Limb (tissue), 2 donors: ENCODE measurements around the gene MRM2.
A peak's percentile ranks its signal among the peaks of the same experiment; 100 is the strongest.

Experiments
- DNase-seq, 2 donors: peaks; one replicate each; pipeline ENCODE4 v3.0.0-alpha.2; 2016; ENCODE audit errors: extremely low spot score in 2 of 2

The MRM2 gene

DNA sequence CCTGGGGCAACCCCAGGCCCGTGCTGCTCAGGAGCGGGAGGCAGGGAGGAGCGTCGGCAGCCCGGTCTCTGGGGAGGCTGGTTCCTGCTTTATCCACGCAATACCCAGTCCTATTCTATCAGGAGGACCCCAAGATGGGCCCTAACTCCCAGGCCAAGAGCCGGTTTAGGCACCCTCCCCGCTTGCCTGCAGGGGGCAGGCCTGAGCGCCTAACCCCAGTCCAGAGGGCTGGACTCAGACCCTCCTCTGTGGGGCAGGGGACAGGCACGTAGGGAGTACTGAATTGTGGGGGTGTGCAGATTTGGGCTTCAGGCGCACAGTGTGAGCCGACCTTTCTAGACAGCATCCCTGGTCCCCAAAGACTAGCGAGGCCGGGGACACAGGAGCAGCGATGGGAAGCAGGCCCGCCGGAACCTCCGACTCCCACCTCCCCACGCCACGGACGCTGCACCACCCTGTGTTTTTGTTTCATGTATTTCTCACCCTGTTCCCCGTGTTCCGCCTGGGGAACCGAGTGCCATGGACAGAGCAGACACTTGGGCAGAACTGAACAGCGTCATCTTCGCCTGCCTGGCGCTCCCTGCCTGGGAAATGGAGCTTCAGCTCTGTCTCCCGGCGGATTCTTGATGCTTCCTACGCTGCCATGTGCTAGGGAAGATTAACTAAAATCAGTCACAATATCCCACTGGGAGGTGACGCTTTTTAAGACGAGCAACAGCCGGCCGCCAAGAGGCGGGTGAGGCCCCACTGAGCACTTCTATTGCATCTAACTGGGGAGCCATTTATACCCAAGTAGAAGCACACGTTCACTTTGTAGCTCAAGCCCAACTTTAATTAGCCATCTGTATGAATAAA lies 5.4 kb upstream of the MRM2 start:
- peak in 1 of 2 donors; percentile 56 for DNase-seq

DNA sequence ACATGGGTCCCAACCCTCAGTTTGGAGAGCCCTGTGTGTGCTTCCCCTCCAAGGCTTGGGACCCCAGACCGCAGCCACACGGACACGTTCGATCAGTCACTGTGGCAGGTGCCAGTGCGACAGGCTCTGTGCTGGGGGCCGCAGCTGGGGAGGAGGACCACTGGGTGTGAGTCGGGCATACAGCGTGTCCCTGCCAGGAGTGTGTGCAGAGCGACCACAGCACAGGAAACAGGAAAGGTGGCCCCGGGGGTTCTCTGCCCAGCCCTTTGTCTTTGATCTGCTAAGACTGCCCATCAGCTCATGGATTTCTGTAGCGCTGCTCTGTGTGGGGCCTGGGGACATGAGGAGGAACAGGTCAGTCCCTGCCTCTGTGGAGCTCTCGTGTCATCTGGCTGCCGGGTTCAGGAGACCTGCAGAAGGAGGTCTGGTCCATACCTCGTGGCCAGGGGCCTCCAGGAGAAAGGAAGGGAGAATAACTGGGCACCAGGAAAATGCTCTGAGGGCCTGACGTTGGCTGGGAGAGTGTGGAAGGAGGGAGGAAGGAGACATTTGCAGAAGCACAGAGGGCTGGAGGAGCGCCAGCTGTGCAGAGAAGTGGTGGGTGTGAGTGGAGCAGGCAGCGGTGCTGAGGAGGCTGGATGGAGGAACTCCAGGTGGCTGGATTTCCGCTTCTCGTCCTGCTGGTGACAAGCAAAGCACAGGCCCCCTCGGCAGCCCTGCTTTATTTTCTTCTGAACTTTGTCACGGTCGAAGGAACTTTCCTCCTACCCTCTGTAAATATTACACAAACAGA lies 4.1 kb upstream of the MRM2 start:
- DNase-seq: peak in 1 of 2 donors; percentile 23

DNA sequence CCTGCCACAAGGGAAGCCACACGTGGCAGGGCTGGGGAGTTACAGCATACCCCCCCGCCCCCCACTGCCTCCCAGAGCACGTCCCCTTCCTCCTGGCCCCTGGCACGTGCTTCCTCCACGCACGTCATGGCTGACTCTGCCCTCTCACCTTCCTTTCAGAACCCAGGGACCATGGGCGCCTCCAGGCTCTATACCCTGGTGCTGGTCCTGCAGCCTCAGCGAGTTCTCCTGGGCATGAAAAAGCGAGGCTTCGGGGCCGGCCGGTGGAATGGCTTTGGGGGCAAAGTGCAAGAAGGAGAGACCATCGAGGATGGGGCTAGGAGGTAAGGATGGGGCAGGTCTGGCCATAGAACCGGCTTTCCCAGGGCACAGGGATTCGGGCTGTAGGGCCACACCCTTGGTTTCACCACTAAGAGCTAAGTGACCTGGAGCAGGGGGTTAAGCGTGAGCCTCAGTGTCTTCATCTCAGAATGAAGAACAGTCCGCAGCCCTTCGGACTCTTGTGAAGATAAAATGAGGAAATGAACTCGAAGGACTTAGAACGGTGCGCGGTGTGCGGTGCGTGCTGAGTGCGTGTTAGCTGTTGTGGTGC lies 2.5 kb upstream of the MRM2 start:
- no peak for DNase-seq

DNA sequence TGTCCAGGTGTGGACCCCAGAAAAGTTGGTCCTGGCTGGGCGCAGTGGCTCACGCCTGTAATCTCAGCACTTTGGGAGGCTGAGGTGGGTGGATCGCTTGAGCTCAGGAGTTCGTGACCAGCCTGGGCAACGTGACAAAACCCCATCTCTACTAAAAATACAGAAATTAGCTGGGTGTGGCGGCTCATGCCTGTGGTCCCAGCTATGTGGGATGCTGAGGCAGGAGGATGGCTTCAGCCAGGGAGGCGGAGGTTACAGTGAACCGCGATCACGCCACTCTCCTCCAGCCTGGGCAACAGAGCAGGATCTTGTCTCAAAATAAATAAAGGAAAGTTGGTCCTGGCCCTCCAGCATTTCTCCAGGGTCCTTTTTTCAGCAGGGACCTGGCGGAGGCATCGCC lies 1.5 kb upstream of the MRM2 start:
- no peak for DNase-seq

DNA sequence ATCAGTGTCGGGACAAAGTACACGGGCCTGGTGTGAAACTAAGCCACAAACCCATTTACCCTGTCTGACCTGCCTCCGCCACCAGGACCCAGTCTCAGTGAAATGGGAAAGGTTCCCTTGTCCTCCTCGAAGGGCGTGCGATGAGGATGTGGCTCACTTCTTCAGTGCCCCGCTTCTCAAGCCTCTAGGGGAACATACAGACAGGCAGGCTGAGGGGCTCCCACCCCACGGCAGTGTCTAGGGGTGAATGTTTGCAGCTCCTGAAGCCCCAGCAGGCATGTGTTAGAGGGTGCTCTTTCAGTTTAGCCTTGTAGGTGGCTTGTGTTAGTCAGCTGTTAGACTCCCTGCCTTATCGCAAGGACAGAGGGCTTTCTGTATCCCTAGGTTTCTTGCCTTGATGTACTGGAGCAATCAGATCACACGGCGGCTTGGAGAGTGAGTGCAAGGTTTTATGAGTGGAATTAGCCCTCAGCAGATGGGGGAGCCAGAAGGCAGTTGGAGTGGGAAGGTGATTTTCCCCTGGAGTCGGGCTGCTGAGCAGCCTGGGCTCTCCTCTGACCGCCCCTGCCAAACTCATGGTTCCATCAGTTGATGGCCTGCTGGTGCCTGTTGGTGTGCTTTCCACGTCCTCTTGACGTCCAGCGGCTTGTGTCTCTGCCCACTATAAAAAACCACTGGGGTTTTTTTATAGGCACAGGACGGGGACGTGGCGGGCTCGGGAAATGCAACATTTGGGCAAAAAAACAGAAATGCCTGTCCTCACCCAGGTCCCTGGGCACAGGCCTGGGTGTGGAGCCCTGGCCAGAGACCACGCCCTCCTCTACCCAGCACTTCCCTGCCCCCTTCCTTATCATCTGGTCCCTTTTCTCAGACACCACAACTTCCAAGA lies 780 bp upstream of the MRM2 start:
- no peak for DNase-seq

DNA sequence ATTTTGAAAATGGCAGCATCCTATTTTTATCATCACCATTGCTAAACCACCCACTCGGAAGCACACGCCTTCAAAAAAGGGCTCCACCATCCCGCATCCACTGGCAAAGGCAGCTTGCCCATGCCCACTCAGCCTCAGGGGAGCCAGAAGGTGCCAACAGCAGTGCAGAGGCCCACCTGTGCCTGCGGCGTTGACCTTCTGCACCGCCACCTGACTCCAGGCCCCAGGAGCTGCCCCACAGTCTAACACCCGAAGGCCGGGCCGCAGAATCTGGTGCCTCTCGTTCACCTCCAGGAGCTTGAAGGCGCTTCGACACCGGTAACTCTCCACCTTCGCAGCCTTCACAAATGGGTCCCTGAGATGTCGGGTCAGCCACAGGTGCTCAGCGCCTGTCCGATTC lies 2.8 kb downstream of the MRM2 start:
- no peak for DNase-seq

DNA sequence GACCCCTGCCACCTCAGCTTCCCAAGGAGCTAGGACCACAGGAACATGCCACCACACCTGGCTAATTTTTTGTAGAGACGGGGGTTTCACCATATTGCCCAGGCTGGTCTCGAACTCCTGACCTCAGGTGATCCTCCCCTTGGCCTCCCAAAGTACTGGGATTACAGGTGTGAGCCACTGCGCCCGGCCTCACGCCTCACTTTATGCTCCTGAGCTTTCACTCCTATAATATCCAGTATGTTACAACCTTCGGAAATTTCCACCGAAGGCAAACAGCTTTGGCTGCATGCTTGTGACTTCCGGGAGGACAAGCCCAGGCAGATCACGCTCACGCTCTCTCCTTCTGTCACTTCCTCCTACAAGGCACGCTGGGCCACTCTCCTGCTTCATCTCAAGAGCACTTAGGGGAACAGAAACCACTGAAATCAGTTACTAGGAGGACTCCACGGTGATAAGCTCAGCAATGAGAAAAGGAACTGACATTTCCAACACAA lies 4.8 kb downstream of the MRM2 start:
- DNase-seq: no peak

DNA sequence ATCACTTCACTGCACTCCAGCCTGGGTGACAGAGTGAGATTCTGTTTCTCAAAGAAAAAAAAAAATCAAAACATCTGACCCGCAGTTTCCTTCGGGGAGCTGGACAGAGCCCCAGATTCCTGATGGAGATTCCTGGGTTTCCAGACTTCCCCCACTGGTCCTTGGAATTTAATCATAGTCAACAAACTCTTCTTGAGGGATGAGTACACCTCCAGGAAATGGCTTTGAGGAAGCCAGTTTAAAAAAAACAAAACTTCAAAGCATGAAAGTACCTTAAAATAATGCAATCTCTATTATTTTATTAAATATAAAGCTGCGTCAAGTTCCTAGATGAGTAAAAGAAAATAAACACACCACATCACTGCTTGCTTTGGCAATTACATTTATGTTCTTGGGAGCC lies 8.1 kb downstream of the MRM2 start:
- no peak for DNase-seq

DNA sequence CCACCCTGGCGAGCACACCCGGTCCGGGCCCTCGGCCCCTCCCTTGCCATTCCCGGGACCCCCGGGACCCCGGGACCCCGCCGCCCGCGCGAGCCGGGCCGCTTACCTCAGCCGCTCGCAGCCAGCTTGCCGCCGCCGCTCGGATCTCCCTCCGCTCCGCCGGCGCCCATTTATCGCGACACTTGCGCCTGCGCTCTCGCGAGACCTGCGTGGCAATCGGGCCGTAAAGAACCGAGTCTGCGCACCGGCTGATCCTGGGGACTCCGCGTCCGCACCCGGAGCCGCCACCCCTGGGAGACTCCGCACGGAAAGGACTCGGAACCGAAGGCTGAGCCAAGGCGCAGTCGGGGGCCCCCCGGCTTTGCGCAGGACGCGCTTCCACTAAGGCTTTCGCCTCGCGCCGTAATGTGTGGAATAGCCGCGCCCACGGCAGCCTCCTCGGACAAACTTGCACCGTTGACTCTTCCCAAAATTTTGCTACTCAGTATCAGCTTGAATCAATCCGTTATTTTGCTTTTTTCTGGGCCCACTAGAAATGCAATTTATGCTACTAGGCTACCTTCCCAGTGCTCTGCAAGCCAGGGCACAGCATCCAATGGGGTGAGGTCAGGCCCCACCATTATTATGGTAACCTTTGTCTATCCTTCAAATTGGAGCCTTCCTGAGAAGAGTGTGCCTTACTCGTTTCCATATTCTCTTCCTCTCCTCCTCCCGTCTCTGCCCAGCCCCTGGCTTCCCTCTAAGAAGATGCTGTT lies 9.1 kb downstream of the MRM2 start, which contains the start of gene MAD1L1:
Gene MAD1L1, minus strand, starts transcription at position 180 of the 755 bp plus-strand sequence. CDS start 2,812 bp downstream, outside the sequence.
- DNase-seq: peak; percentile 86 to 94

DNA sequence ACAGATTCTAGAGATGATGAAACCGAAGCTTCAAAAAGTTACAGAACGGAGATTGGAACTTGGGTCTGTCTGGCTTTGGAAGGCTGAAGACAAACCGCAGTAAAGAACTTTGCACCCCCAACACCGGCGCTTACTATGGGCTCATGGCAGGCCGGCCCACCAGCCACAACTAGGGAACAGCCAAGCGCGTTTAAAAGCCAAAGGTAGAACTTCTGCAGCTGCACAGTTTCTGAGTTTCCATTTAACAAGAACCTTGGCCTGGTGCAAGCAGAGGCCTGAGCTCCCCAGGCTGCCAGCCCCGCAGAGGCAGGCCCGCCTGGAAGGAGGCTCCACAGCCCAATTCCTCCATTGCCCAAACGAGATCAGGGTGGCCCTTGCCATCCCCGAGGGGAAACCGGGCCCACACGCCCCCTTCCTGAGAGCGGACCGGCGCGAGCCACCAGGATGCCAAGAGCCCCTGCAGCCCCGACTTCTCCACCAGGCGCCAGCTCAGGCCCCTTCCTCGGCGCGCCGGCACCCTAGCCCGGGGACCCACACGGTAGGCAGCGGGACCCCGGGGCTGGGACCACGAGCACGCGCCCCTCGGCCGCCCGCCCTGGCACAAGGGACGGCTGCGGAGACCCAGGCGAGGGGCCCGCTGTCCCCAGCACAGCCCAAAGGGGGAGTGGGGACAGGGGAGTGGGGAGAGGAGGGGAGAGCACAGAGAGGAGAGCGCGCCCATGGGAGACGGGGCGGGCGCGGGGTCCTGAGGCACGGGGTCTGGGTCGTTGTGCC lies 9.8 kb downstream of the MRM2 start:
- DNase-seq: no peak

DNA sequence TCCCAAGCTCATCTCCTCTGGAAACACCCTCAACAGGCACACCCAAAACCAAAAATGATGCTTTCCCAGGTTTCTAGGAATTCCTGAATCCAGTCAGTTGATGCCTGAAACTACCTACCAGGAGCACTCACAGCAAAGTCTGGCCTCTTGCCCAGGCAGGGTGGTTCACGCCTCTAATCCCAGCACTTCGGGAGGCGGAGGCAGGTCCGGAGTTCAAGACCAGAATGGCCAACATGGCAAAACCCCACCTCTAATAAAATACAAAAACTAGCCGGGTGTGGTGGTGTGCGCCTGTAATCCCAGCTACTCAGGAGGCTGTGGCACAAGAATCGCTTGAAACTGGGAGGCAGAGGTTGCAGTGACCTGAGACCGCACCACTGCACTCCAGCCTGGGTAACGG lies 11.1 kb downstream of the MRM2 start:
- no peak for DNase-seq

DNA sequence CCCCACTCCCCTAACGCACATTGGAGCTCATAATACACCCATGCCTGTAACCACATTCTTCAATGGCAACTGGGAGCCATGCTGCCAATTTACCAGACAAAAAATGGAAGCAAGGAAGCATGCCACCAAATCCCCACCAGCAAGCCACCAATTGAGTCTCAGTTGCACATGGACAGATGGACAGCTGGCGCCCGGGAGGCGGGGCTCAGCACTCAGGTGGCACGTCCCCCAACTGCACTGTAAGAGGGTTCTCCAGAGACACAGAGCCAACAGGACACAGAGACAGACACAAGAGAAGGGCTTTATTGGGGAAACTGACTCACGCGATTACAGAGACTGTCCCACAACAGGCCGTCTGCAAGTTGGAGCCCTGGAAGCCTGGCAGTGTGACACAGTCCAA lies 11.8 kb downstream of the MRM2 start:
- no peak for DNase-seq

DNA sequence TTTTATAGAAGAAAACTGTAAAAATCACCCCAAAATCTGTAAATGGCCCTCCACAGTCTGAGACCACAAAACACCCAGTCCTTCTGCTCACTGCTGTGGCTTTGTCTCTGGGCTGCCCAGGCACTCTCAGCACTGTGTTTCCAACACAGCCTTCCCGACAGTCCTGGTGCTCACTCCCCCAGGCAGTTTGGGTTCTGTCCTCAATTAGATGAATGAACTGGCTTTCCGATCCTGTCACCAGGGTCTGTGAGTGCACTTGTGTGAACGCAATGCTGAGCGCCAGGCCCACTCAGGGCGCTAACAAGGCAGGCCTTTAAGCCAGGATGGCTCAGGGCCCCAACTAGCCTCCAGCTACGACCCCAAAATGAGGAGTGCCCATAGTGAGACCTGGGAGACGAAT lies 12.5 kb downstream of the MRM2 start:
- DNase-seq: no peak

DNA sequence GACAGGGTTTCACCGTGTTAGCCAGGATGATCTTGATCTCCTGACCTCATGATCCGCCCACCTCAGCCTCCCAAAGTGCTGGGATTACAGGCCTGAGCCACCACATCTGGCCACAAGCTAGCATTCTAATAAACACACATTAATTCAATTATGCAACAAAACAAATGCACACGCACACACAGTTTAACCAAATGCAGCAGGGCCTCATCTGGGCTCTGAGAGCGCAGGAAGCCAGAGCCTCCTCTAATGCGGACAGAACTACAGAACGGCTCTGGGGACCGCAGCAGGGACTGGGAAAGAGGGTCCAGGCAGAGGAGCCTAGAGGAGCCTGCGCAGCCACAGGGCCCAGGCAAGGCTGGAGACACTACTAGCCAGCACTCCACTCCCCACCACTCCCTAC lies 13.1 kb downstream of the MRM2 start:
- no peak for DNase-seq

DNA sequence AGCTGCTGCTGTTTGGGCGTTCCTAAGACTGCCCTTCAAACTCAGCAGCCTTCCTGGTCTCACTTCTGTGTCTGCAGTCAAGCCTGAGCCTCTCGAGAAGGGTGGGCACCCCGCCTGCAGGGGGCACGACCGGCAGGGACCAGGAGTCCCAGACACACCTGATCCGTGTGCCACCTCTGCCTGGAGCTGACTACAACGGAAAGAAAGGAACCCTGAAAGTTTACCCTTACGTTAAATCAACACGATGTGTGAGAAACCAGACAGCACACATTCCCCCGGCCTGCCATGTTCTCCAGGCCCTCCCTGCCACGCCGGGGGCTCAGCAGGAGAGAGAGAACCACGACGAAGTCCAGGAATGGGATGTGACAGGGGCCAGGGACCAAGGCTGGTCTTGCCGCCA lies 14.3 kb downstream of the MRM2 start:
- no peak for DNase-seq

DNA sequence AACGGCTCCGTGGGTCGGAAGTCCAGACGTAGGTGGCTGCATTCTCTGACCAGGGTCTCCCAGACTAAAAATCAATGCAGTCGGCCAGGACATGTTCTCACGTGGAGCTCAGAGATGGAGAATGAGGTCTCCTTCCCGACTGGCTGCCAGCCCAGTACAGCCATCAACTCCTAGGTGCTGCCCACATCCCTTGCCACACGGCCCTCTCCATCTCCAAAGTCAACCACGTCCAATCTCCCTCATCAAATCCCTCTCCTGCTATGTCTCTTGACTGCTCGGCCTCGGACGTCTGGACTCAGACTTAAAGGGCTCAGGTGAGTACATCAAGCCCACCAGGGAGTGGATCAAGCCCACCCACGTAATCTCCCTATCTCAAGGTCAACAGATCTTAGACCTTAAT lies 16.2 kb downstream of the MRM2 start:
- DNase-seq: no peak

DNA sequence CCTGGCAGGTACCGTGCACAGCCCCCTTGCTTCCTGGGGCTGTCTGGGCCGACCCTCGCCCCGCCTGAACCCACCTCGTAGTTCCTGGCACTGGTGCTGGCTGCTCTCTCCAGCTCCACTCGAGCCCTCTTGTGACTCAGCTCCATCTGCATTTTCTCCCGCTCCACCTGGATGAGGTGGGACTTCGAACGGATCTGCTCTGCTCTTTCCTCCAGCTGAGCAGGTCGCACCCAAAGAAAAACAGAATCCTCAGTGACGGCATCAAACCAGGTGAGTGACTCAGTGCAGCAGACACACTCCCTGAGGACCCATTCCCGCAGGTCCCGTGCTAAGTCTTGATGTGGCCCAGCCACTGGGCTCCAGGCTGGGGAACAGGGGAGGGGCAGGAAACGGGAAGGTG lies 16.7 kb downstream of the MRM2 start:
- no peak for DNase-seq

DNA sequence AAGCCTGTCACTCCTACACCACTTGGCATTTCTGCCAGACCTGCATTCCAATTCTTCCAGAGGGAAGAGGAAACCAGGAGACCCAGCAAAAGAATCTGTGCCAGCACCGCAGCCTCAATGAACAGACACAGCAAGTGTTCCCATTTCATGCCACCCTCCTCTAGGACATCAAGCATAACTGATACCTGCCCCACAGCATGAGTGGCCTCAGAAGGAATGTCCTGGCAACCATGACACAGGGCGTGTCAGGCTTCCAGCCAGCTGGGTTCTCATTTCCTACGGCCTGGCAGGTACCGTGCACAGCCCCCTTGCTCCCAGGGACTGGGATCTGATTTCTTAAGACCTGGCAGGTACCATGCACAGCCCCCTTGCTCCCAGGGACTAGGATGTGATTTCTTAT lies 17.1 kb downstream of the MRM2 start:
- no peak for DNase-seq

DNA sequence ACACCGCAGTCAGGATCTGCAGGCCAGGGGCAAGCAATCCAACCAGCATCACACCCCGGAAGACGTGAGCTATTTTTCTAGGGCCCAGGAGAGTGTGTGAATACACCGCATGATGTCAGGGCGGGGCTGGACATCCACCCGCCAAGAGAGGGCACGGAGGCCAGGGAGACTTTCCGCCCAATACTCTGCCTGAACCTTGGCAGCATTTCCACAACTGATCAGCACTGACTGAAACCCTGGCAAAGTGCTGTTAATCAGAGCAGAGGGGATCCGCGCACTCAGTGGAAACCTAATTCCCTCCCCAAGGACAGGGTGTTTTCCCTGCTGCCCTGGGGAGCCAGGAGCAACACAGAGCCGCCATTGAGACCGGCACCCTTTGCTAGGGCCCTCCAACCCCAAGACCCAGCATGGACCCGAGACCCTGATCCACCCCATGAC lies 17.5 kb downstream of the MRM2 start:
- no peak for DNase-seq

DNA sequence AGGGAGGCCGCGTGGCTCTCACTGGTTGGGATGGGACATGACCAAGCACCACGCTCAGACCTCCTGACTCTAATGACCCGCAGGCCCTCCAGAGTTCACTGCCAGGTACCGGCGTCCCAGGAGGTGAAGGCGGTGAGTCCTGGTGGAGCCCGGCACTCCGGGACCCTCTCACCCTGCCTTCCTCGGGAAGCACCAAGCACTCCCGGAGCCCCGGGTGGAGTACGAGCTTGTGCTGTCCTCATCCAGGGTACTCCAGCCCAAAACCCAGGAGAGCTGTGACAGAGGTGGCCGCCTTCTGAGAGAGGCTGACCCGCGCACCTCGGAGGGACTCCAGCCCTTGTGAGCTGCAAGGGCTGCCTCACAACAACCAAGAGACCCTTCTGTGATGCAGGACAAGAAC lies 18.7 kb downstream of the MRM2 start:
- no peak for DNase-seq
